GM20431 (cell line): Measurements from ENCODE around the gene SRSF4.

ENCODE experiments used
- in situ Hi-C: fragments of 300-500 bp; cut with MseI, MboI; formaldehyde crosslinking; loops from one replicate; pipeline ENCODE4 v1.15.0; 2020; ENCODE audit warnings: low sequenced_read_pairs; ENCODE audit not compliant: unreplicated experiment

Gene SRSF4

GRCh38 chr1:29105822-29106221 is 75.9 kb downstream of the SRSF4 start:
- in situ Hi-C loops: no loop called here

GRCh38 chr1:29100487-29100886 is 81.2 kb downstream of the SRSF4 start:
- in situ Hi-C loops: no loop called here

- in situ Hi-C loops: no loop called here
Measured at GRCh38 chr1:29099286-29099685, 82.4 kb downstream of the SRSF4 start.
